Immature natural killer cell (primary cell): ENCODE results near the gene NDUFV1. TPM values are rescaled to one million over a fixed set of nuclear protein-coding genes. Genes with fewer than 3 reads are reported as not detected.
A peak's percentile ranks its signal among the peaks of the same experiment; 100 is the strongest.
"Not testable (repeated sequence)": the region's sequence is repeated elsewhere in the genome, so short reads cannot be mapped to it uniquely, and the experiment has no call there.

Experiments used
- DNase-seq, 3 donors: peaks; one replicate each; pipeline ENCODE4 v3.0.0; 2022; ENCODE audit warnings: mixed read lengths in 1 of 3
- H3K27ac Mint-ChIP-seq, 6 donors: one replicate each; pipeline ENCODE4 v1.8.0; 2020; ENCODE audit warnings: mixed read lengths in 6 of 6, mild to moderate bottlenecking in 5 of 6, inconsistent platforms in 4 of 6, moderate library complexity in 3 of 6
- H3K27me3 Mint-ChIP-seq, 3 donors: one replicate each; pipeline ENCODE4 v1.8.0; 2020 to 2021; ENCODE audit warnings: low read depth in 3 of 3, mild to moderate bottlenecking in 3 of 3, mixed read lengths in 3 of 3, moderate library complexity in 3 of 3, inconsistent platforms in 1 of 3
- H3K36me3 Mint-ChIP-seq, 3 donors: one replicate each; pipeline ENCODE4 v1.8.0; 2020; ENCODE audit warnings: mixed read lengths in 3 of 3, inconsistent platforms in 2 of 3, mild to moderate bottlenecking in 2 of 3
- H3K4me1 Mint-ChIP-seq, 2 donors: one replicate each; pipeline ENCODE4 v1.8.0; 2020; ENCODE audit warnings: inconsistent platforms in 2 of 2, mild to moderate bottlenecking in 2 of 2, mixed read lengths in 2 of 2, moderate library complexity in 1 of 2
- H3K4me3 Mint-ChIP-seq, 5 donors: one replicate each; pipeline ENCODE4 v1.8.0; 2020; ENCODE audit warnings: mild to moderate bottlenecking in 5 of 5, mixed read lengths in 5 of 5, inconsistent platforms in 3 of 5, moderate library complexity in 3 of 5
- H3K9me3 Mint-ChIP-seq, 6 donors: one replicate each; pipeline ENCODE4 v1.8.0; 2020; ENCODE audit warnings: mild to moderate bottlenecking in 6 of 6, mixed read lengths in 6 of 6, inconsistent platforms in 4 of 6, moderate library complexity in 3 of 6
- polyA plus RNA-seq, 3 donors: library from polyadenylated mRNA; unstranded; fragments of 300-500 nt; fragmentation: Illumina TruSeq; gene quantifications; one replicate each; pipeline ENCODE4 v1.2.3, GENCODE V29; 2021

Gene NDUFV1
- polyA plus RNA-seq, 3 donors from 2014 or later: 173 to 261 (median 195) TPM

DNA sequence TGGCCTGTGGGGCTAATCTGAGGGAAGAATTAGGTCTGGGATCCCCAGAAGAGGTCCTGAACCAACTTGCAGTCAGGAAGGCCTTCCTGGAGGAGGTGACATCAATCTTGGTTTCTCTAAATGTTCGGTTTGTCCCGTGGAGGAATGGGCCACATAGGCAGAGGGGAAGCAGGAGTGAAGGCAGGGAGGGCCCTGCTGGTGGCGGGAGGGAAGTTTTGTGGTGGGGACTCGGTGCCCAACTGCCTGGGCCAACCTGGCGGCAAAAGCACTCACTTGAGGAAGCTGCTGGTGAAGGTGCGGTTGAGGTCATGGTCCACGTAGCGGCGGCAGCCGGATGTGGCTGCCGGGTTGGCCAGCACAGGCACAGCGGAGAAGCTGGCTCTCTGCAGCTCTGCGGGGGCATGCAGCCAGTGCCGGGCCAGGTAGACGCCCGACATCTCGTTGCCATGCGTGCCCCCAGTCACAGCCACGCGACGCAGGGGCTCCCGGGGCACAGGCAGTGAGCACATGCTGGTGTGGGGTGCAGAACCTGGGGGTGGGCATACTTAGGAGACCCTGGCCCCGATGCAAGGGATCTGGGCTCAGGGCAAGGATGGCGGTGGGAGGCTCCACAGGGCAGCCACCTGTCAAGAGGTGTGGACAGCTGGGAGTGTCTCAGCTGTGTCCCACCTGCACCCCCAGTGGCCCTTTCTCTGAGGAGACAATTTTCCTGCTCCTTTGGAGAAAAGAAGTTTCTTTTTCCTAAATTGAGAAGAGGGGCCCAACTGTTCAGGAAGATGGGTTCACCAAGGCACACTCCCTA is 40.0 kb downstream of the NDUFV1 start:
- Mint-ChIP-seq H3K9me3 (no peaks in the 10 kb centered on the region), H3K4me1 (peaks cover 40 to 49% of the 10 kb centered on the region in 2 donors), H3K27me3 (peaks cover 2 to 5% (median 5%) of the 10 kb centered on the region in 3 donors), H3K36me3 (no peaks in the 10 kb centered on the region), H3K4me3 (peak overlapping the region; percentile 66 to 81 (median 72)), H3K27ac (peak overlapping the region in 5 of 6 donors; percentile 65 to 82 (median 71))
- DNase-seq: peak; percentile 60 to 65 (median 62)

DNA sequence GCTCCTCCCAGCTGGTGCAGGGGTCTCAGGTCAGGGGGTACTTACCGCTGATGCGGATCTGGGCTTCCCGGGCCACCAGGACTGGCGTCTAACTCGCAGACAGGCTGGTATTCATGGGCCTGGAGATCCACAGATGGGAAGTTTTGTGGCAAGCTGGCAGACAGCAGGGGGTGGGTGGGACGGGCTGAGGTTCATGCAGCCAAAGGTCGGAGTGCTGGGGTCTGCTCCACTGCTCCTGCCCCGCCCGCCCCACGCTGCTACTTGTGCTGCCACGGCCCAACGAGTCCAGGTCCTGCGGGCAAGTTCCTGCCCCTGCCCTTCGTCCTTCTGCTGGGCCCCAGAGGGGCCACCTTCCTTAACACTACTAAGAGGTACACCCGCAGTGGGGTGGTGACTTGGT is 40.7 kb downstream of the NDUFV1 start:
- H3K4me1 Mint-ChIP-seq: peaks cover 40 to 49% of the 10 kb centered on the region in 2 donors
- H3K36me3 Mint-ChIP-seq: no peaks in the 10 kb centered on the region
- no peaks in the 10 kb centered on the region for H3K9me3 Mint-ChIP-seq
- peak overlapping the region in 1 of 6 donors; percentile 28 for H3K27ac Mint-ChIP-seq
- H3K27me3 Mint-ChIP-seq: peaks cover 3 to 5% (median 5%) of the 10 kb centered on the region in 3 donors
- no peak for DNase-seq
- H3K4me3 Mint-ChIP-seq: peak overlapping the region in 4 of 5 donors; percentile 41 to 74 (median 60)

DNA sequence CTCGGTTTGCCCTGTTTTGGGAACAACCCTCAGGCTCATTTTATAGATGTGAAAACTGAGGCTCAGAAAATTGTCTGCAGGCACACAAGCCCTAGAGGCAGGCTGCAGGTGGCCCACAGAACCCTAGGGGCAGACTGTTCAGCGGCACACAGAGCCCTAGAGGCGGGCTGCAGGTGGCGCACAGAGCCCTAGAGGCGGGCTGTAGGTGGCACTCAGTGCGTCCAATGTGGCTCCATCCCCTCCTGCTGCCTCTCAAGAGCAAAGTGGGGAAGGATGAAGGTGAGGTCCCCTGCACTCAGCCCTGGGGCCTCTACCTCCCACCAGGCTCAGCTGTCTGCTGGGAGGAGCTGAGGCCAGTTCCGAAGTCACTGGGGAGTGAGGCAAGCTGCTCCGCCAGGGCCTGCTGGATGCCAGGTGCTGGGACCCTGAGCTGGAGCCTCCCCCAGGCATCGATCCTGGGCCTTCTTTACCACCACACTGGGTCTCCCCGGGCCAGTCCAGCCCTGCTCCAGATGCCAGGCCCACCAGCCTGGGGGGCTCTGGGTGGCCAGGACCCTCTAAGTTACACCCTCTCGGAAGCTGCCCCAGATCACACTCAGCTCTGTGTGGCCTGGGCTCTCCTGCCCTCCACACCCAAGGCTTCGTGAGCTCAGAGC is 41.5 kb downstream of the NDUFV1 start:
- peak overlapping the region in 2 of 6 donors; percentile 22 to 28 for H3K27ac Mint-ChIP-seq
- peaks cover 40 to 49% of the 10 kb centered on the region in 2 donors for H3K4me1 Mint-ChIP-seq
- no peaks in the 10 kb centered on the region for H3K36me3 Mint-ChIP-seq
- no peaks in the 10 kb centered on the region for H3K9me3 Mint-ChIP-seq
- peaks cover 5% of the 10 kb centered on the region in 3 donors for H3K27me3 Mint-ChIP-seq
- H3K4me3 Mint-ChIP-seq: peak overlapping the region; percentile 25 to 41 (median 30)
- peak; percentile 31 to 47 (median 36) for DNase-seq

DNA sequence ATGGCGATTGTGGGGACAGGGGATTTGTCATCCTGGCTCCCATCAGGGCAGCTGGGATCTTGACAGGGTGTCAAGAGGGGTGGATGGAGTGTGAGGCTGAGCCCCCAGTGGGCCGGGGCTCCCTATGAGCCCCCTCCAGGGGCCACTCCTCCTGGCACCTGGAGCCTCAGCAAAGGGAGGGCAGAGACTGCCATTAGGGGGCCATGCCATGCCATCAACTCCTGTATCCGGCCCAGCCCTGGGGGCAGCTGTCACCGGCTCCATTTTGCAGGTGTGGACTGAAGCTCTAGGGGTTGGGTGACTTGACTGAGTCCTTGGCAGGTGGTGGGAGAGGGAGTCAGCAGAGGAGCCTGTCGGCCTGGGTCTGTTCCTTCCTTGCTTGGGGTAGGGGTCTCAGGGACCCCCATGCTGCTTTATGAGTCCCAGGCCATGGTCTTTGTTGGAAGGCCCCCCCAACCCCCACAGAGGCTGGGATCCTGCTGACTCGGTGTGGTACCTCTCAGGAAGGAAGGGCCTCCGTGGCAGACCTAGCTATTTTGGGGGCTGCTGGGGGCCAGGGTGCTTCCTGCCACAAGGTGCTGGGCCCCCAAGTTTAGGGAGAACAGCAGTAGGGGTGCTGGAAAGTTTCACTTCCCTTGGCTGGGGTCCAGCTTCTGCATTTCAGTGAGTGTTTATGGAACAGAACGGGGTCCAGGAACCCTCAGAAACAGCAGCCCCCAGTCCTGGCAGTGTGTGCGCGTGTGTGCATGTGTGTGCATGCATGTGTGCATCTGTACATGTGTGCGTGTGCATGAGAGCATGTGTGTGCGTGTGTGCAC is 42.3 kb downstream of the NDUFV1 start:
- Mint-ChIP-seq H3K36me3 (no peaks in the 10 kb centered on the region), H3K27me3 (peaks cover 4 to 5% (median 5%) of the 10 kb centered on the region in 3 donors), H3K4me3 (peak overlapping the region in 2 of 5 donors; percentile 18 to 94), H3K4me1 (peaks cover 40 to 49% of the 10 kb centered on the region in 2 donors), H3K9me3 (no peaks in the 10 kb centered on the region), H3K27ac (peak overlapping the region in 2 of 6 donors; percentile 53 to 91)
- no peak for DNase-seq

DNA sequence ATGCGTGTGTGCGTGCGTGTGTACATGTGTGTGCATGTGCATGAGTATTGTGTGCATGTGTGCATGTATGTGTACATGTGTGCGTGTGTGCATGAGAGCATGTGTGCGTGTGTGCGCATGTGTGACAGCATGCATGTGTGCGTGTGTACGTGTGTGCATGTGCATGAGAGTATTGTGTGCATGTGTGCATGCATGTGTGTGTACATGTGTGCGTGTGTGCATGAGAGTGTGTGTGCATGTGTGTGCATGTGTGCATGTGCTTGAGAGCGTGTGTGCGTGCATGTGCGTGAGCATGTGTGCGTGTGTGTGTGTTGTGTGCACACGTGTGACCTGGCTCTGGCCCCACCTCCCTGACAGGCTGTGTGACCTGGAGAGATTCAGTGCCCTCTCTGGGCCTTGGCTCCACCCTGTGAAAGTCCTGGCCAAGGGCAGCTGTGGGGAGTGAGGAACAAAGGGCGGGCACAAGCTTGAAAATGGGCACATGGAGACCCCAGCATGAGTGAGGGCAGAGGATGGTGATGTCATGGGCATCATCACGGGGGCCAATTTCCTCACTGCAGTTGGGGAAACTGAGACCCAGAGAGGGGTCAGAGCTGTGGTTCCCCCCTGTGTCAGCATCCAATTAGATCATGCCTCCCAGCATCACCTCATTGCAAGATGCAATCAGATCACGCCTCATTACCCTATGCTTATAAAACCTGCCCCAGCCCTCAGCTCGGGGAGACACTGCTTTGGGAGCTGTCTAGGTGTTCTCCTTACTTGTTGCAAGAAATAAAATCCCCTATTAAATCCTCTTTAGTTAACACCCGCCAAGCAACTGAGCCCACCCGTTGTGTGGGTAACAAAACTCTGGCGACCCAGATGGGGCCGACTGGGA is 43.1 kb downstream of the NDUFV1 start:
- H3K9me3 Mint-ChIP-seq: no peaks in the 10 kb centered on the region
- H3K4me3 Mint-ChIP-seq: peak overlapping the region; percentile 87 to 95 (median 93)
- H3K27ac Mint-ChIP-seq: peak overlapping the region; percentile 40 to 91 (median 88)
- peaks cover 3 to 5% (median 5%) of the 10 kb centered on the region in 3 donors for H3K27me3 Mint-ChIP-seq
- DNase-seq: no peak
- H3K36me3 Mint-ChIP-seq: no peaks in the 10 kb centered on the region
- H3K4me1 Mint-ChIP-seq: peaks cover 40 to 49% of the 10 kb centered on the region in 2 donors

DNA sequence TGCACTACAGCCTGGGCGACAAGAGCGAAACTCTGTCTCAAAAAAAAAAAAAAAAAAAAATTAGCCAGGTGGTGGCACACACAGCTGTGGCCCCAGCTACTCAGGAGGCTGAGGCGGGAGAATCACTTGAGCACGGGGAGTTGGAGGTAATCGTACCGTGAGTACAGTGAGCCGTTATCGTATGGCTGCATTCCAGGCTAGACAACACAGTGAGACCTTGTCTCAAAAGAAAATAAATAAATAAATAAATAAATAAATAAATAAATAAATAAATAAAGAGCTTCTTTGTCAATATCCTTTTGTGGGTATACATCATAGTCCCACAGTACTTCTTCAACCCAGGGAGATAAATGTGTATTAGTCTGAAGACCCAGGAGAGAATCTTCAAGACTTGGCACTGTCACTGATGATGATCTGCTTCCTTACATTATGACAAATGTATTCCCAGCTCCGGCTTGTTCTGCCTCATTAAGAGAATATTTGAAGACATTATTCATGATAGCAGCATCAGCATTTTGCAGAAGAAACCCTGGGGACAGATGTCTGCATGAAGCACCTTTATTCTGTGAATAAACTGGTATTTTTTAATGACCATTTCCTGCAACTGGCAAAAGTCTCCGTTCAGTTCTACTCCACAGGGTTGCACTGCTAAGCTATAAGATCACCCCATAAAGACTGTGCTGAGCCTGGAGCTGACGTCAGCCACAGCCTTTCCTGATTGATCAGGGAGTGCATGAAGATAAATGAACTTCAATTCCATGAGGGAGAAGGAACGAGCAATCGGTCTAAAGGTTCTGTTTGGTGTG is 45.4 kb downstream of the NDUFV1 start:
- no peaks in the 10 kb centered on the region for H3K36me3 Mint-ChIP-seq
- no peaks in the 10 kb centered on the region for H3K9me3 Mint-ChIP-seq
- H3K27ac Mint-ChIP-seq: peak overlapping the region in 1 of 6 donors; percentile 45
- H3K4me1 Mint-ChIP-seq: peaks cover 27 to 33% of the 10 kb centered on the region in 2 donors
- no peak for DNase-seq
- H3K4me3 Mint-ChIP-seq: peak overlapping the region in 3 of 5 donors; percentile 3 to 15 (median 12)
- peaks cover 0 to 3% (median 3%) of the 10 kb centered on the region in 3 donors for H3K27me3 Mint-ChIP-seq

DNA sequence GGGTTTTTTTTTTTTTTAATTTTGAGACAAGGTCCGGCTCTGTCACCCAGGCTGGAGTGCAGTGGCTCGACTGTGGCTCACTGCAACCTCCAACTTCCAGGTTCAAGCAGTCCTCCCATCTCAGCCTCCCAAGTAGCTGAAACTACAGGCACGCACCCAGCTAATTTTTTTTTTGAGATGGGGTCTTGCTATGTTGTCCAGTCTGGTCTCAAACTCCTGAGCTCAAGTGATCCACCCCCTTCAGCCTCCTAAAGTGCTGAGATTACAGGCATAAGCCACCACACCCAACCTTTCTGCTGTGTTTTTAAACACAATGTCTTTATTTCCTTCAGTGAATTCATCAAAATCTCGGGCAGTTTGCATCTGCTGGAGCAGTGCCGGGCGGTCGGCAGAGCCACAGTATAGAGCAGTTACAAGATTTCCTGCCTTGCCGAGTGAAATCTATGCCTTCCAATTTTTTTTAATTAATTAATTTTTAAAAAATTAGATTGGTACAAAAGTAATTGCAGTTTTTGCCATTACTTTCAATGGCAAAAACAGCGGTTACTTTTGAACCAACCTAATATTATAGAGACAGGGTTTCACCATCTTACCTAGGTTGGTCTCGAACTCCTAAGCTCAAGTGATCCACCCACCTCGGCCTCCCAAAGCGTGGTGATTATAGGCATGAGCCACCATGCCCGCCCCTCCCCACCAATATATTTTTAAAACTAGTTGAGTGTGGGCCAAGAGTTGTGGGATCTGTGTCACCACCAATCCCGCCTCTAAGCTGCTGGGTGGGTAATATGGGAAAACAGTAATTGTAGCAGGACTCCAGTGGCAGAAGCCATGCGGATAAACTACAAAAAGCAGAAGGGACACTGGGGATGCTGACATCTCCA is 46.5 kb downstream of the NDUFV1 start:
- H3K27ac Mint-ChIP-seq: no peak overlapping the region
- peaks cover 17 to 24% of the 10 kb centered on the region in 2 donors for H3K4me1 Mint-ChIP-seq
- peaks cover 0 to 3% (median 1%) of the 10 kb centered on the region in 3 donors for H3K27me3 Mint-ChIP-seq
- no peak for DNase-seq
- no peak overlapping the region for H3K4me3 Mint-ChIP-seq
- H3K9me3 Mint-ChIP-seq: no peaks in the 10 kb centered on the region
- no peaks in the 10 kb centered on the region for H3K36me3 Mint-ChIP-seq

DNA sequence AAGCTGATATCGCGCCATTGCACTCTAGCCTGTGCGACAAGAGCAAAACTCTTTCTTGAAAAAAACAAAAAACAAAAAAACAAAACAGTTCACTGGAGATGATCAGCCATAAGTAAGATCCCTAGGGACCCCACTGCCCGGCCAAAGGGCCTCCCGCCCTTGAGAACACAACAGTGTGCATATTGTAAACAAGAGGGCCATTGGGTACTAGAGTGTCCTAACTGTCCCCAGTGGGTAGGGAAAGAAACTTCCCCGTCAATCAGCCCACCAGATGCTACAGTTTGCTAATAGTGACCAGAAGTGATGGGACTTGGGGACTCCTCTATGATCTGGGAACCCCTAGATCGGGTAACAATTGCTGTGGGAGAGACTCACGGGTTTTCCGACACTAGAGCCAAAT is 47.5 kb downstream of the NDUFV1 start:
- no peak overlapping the region for H3K27ac Mint-ChIP-seq
- peaks cover 0 to 3% (median 1%) of the 10 kb centered on the region in 3 donors for H3K27me3 Mint-ChIP-seq
- H3K4me3 Mint-ChIP-seq: no peak overlapping the region
- H3K4me1 Mint-ChIP-seq: peaks cover 16 to 20% of the 10 kb centered on the region in 2 donors
- no peaks in the 10 kb centered on the region for H3K9me3 Mint-ChIP-seq
- DNase-seq: no peak
- H3K36me3 Mint-ChIP-seq: no peaks in the 10 kb centered on the region

DNA sequence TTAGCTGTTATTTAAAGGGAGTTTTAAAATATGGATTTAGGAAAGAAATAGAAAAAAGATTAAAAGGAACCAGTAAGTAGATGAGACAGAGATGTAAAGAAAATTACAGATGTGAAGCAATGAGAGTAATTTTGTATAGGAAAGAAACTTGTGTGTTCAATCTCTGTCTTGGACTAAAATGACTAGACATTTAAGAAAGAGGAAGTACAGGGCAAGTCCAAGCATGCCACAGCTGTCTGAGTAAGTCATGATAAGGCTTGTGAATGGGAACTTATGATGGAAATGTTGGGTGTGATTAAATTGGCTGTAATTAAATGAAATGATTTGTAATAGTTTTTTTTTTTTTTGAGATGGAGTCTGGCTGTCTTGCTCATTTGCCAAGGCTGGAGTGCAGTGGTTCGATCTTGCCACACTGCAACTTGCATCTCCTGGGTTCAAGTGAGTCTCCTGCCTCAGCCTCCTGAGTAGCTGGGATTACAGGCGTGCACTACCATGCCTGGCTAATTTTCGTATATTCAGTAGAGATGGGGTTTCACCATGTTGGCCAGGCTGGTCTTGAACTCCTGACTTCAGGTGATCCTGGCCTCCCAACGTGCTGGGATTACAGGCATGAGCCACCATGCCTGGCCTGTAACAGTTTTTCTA is 49.7 kb downstream of the NDUFV1 start:
- Mint-ChIP-seq H3K9me3 (no peaks in the 10 kb centered on the region), H3K27ac (no peak overlapping the region), H3K27me3 (peaks cover 0 to 3% (median 3%) of the 10 kb centered on the region in 3 donors), H3K4me1 (peaks cover 0 to under 1% of the 10 kb centered on the region in 2 donors), H3K36me3 (no peaks in the 10 kb centered on the region), H3K4me3 (no peak overlapping the region)
- no peak for DNase-seq

DNA sequence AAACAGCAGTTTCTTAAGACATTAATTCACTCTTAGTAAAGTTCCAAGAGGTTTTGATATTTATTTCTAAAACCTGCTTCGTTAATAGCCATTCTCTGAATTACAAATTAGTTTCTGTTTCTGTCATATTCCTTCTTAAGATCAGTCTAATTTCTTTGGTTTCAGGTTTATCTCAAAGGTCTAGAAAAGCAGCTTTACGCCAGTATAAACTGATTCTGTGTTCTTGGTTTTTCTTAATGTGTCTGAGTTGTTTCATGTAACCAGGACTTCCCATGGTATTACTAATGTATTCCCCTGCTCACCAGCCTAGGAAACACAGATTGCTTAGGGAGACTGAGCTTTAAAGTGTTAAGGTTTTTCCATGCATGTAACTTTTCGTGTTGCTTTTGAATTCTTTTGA is 50.6 kb downstream of the NDUFV1 start:
- Mint-ChIP-seq H3K27ac (no peak overlapping the region), H3K36me3 (no peaks in the 10 kb centered on the region), H3K9me3 (no peaks in the 10 kb centered on the region), H3K4me3 (no peak overlapping the region), H3K4me1 (no peaks in the 10 kb centered on the region), H3K27me3 (peaks cover 0 to 4% (median 3%) of the 10 kb centered on the region in 3 donors)
- no peak for DNase-seq

DNA sequence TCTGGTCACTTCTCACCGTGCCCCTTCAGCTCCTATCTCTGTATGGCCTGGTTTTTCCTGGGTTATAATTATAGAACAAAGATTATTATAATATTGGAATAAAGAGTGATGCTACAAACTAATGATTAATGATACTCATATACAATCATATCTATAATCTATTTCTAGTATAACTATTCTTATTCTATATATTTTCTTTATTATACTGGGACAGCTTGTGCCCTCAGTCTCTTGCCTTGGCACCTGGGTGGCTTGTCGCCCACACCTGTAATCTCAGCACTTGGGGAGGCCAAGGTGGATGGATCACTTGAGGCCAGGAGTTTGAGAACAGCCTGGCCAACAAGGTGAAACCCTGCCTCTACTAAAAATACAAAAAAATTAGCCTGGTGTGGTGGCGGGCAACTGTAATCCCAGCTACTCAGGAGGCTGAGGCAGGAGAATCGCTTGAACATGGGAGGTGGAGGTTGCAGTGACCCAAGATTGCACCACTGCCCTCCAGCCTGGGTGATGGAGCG is 53.0 kb downstream of the NDUFV1 start:
- H3K4me3 Mint-ChIP-seq, H3K27ac Mint-ChIP-seq, H3K36me3 Mint-ChIP-seq, H3K4me1 Mint-ChIP-seq, H3K27me3 Mint-ChIP-seq, DNase-seq, H3K9me3 Mint-ChIP-seq: not testable (repeated sequence)
